ENCODE results near the gene PJA2.

The PJA2 gene

GRCh38 chr5:109349388-109349787 lies 60.4 kb downstream of the PJA2 start:
- DNase-seq: no peak

- DNase-seq: no peak
Observed at GRCh38 chr5:109347252-109347888, 62.4 kb downstream of the PJA2 start.

DNA sequence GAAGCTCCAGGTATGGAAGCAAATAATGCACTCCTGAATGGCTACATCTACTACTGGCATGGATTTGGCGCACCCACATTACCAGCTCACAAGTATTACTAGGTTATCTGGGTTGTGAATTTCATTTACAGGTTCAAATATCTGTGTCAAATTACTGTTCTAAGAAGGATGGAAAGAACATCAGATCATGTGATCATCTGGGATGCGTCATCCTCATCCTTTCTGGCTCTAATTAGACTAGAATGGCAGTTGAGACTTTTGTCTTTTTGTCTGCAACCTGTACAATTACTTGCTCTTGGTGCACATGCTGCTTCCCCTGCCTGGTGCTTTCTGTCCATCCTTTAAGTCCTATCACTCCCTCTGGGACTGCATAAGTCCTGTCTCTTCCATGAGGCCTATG lies 64.1 kb downstream of the PJA2 start:
- no peak for DNase-seq

DNA sequence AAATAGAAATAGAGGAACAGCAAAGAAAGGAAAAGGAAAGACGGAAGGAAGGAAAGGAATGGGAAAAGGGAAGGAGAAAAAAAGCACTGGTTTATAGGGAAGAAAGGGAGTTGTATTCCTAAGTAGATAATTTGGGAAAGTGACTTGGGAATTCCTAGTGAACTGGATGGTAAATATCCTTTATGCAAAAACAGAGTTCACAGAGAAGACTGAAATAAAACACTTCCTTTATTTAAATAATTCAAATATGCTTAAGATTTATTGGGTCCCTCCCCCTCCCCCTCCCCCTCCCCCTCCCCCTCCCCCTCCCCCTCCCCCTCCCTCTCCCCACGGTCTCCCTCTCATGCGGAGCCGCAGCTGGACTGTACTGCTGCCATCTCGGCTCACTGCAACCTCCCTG lies 69.4 kb downstream of the PJA2 start:
- DNase-seq: no peak

DNA sequence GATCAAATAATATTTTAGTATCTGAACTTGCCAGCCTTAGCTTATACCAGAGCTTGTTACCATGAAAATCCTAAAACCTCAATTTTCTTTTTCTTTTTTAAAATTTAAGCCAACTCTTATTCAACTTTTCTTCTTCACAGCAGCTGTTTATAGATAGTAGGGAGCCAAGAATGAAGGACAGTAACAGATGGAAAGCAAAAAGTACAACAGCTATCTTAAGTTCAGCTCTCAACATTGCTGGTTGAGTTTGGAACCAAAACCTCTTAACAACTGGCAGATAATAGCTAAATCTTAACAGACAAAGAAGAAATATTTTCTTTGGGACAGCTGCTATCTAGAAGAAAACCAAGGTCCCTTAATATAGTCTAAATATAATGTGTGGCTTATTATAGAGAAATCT lies 74.7 kb downstream of the PJA2 start:
- DNase-seq: no peak

DNA sequence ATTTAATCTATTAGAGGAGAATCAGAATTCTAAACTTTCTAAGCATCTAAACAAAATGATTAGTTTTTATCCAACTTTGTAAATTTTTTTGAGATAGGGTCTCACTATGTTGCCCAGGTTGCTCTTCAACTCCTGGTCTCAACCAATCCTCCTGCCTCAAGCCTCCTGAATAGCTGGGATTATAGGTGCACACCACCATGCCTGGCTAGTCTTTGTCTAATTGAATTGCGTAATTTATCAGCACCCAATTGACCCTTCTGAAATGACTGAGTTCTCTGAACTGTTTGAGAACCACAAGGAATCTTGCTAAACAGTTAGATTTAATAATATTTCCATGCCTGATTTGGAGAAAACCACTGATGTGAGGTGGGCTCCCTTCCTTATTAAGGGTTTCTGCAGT lies 75.7 kb downstream of the PJA2 start:
- DNase-seq: no peak

GRCh38 chr5:109329333-109330237 lies 80.2 kb downstream of the PJA2 start:
- no peak for DNase-seq

DNA sequence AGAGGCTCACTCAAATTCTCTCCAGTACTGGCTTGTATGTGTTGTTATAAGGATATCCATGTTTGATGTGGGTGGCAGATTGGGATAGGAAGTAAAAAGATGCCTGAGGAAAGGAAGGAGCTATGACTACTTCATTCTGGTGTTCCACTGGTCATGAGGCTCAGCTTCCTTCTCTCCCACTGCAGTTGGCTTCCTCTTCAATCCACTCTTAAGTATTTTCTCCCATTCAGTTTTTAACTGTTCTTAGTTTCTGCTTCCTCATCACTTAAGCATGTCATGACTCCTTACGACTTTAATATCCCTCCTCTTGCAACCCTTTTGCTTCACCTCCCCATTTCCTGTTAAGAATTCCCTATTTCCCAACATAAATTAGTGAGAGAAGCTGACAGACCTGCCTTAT lies 81.1 kb downstream of the PJA2 start:
- no peak for DNase-seq

DNA sequence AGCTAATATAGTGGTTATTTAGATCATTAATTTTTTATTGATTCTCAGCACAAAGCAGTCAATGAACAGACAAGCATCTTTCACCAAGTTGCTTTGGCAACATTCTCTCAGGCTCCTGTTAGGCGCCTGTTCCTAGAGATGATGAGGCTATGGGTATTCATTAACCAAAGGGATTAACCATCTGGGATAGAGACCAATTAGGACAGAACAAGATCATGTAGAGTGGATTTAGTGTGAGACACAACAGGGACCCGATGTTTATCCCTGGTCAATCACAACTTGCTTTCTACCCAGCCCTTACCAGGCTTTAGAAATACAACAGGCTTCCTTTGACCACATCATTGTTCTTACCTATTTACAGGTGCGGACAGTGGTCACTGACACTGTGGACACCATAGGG lies 82.2 kb downstream of the PJA2 start:
- no peak for DNase-seq

- no peak for DNase-seq
Observed at GRCh38 chr5:109326919-109327318, 82.9 kb downstream of the PJA2 start.

DNA sequence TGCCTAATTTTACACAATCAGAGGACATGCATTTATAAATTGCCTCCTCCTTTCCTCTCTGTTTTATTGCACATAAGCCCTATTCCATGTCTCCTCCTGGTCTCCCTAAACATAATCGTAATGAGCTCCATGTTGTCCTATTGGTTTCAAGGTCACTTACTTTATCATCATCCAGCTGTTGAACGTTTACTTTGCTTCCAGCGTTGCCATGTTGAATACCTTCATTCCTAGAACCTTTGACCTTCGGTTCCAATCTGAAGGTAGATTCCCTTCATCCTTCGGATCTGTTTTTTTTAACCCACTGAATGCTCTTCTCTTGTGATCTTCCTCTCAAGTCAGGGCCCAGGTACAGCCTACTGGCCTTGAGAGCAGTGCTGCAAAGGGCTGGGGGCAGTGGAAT lies 84.3 kb downstream of the PJA2 start:
- DNase-seq: no peak

DNA sequence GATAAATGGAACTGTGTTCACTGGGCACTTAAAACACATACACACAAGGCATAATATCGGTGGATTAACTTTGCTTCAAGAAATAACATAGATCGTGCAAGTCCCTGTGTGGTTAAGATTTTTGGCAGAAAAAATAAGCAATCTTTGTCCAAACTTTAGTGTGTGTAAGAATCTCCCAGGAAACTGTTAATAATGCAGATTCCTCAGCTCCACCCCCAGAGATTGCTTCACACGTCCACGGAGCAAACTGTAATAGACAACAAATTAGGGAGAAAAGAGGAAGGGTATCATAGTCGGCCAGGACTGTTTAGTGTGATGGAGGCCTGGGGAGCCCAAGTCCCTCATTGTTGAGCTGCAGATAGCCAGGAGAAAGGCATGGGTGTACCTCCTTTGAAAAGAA lies 84.8 kb downstream of the PJA2 start:
- DNase-seq: peak; percentile 26 to 34

DNA sequence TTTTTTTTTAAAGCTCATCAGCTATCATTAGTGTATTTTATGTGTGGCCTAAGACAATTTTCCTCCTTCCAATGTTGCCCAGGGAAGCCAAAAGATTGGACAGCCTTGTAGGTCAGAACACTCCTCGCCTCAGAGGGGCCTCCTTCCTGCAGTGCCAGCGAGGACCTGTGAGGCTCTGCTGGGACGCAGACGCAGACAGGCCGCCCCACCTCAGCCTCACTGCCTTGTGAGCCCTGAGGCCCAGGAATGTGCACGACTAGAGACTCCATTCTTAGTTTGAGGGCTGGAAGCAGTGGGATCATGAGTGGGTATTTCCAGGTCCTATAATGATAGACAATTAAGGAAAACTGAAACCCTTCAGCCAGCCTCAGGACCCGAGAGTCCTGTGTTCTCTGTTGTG lies 85.4 kb downstream of the PJA2 start:
- no peak for DNase-seq

DNA sequence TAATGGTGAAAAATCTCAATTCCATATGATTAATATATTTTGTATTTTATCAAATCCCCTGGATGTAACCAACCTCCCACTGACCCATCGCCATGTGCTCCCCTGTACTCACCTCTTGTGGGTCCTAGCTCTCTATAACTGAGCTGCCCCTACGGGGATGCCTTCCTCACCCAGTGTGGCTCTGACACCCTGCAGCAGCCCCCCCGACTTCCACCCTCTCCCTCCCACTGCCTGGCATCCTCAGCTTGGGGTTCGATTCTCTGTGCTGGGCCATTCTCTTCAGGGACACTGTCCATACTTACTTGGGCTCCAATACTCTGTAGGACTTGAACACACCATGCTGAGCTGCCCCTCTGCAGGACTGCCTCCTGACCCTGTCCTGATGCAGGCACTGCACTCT lies 87.1 kb downstream of the PJA2 start:
- no peak for DNase-seq

- DNase-seq: no peak
Observed at GRCh38 chr5:109319351-109319750, 90.4 kb downstream of the PJA2 start.

DNA sequence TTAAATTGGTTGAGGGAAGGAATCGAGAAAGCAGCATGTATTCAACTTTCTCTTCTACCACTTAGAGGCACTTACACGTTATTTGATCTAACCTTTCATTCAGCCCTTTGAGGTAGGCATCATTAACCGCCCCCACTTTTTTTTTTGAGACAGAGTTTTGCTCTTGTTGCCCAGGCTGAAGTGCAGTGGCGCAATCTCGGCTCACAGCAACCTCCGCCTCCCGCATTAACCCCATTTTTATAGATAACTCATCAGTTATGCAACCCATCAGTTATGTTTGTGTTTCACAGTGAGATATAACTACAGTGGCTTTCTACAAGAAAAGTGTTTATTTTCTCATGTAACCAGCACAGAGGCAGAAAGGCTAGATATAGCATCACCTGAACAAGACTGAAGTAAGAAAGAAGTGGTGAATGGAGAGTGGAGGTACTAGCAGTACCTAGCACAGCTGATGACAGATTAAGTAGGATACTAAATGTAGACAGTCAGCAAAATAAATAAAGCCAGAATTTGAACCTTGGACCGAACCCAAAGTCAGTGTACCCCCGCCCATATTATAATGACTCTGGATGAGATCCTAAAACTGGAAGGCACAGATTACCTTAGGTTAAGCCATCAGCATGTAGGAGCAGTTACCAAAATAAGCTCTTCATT lies 91.2 kb downstream of the PJA2 start:
- no peak for DNase-seq

- DNase-seq: no peak
Observed at GRCh38 chr5:109316634-109317033, 93.1 kb downstream of the PJA2 start.

DNA sequence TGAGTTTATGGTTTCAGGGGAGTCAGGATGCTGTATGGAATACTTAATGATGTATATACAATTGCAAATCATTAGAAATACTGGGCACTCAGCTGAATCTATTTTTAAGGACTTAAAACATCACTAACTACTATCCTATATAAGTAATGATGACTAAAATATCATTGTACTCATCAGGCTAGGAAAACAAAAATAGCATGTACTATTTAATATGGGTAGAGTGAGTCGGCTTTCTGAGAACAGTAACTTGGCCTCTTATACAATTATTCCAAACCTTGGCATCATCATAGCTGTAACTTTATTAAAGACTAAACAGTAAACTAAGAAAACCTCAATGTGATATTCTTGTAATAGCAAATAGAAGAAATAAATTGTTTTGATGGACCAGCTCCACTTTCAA lies 94.5 kb downstream of the PJA2 start:
- no peak for DNase-seq

- DNase-seq: no peak
Observed at GRCh38 chr5:109313127-109313526, 96.6 kb downstream of the PJA2 start.

- no peak for DNase-seq
Observed at GRCh38 chr5:109312695-109313094, 97.1 kb downstream of the PJA2 start.

DNA sequence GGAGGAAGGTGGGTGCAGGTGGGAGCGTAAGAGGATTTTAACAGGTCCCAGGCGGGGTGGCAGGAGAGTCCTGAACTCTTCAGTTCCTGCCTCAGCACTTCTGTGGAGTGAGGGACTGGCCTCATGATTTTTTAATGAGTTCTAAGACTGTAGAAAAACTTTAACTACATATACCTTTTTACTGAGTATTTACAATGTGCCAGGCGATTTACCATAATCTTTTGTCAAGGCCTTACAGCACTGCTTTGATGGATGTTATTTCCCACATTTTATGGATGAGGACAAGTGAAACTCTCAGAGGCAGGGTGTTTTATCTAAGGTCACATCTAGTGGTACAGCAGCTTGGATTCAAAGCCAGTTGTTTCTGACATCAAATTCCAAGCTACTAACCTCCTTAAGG lies 99.5 kb downstream of the PJA2 start:
- DNase-seq: no peak

DNA sequence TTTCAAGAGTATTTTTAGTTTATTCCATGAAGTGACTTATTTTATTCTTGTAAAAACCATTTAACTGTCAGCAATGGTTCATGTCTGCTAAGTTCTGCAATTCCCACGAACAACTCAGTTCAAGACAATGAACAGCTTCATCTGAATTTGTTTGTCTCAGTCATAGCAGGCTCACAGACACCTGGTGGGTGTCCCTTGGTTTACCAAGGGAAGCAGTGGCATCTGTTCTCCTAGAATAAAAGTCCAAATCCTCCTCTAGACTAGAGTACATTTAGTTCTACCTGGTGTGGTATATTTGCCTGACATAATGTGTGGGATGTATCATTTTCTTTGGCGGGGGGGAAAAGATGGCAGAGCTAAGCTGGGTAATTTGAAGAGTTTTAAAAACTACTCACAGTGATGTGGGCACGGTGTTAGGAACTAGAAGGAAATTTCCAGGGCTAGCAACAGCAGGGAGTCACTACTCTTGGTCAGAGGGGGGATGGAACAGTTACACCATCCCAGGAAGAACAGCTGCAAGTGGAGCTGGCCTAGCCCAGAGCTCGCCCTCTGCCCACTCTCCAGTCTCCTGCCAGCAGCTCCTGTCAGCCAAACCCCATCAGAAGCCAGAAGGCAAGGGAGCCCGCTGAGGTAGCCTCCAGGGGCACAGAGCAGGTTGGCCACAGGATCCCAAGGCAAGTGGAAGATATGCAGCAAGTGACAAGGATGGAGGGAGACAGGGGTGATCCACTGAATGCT lies 100.3 kb downstream of the PJA2 start:
- no peak for DNase-seq

DNA sequence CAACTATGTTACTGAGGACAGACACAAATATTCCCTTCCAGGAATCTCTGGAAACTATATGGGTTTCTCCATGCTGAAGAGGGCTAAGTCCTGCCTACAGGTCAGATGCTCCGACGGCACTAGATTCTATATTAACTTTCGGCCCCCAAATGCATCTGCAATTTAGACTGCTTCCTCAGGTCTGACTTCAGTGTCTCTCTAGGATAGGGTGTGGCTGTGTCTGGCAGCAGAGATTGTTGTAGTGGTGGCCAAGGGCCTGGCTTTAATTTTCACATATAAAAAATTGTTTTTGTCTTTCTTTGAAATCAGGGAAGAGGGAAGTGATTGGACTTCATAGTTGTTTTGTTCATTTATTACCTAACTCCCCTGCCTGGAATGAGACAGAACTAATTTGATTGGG lies 101.8 kb downstream of the PJA2 start:
- DNase-seq: no peak

All from Kasumi-1 (cell line).